ENCODE data around the gene SLC4A1AP. TPM values are rescaled to one million over a fixed set of nuclear protein-coding genes. Genes with fewer than 3 reads are reported as not detected.
A peak's percentile ranks its signal among the peaks of the same experiment; 100 is the strongest.

Gene SLC4A1AP
- total RNA-seq, 2 donors from 2014 or later: 16.1 to 17.1 TPM

GRCh38 chr2:27730261-27730662 is 66.6 kb downstream of the SLC4A1AP start:
- Histone ChIP-seq H3K4me1 (no peaks in the 10 kb centered on the region), H3K27me3 (no peaks in the 10 kb centered on the region), H3K9ac (ENCODE audit: low read depth in 2 of 2, low read length in 2 of 2) (no peak overlapping the region), H3K9me3 (no peaks in the 10 kb centered on the region), H3K27ac (peak overlapping the region; percentile 27), H3K36me3 (no peaks in the 10 kb centered on the region), H3K4me3 (no peak overlapping the region)
- DNase-seq: no peak
- intact Hi-C loops (cut with DNase I): no loop called here
- no peak for TF ChIP-seq CTCF (IDR thresholded peaks at IDR 0.05)

DNA sequence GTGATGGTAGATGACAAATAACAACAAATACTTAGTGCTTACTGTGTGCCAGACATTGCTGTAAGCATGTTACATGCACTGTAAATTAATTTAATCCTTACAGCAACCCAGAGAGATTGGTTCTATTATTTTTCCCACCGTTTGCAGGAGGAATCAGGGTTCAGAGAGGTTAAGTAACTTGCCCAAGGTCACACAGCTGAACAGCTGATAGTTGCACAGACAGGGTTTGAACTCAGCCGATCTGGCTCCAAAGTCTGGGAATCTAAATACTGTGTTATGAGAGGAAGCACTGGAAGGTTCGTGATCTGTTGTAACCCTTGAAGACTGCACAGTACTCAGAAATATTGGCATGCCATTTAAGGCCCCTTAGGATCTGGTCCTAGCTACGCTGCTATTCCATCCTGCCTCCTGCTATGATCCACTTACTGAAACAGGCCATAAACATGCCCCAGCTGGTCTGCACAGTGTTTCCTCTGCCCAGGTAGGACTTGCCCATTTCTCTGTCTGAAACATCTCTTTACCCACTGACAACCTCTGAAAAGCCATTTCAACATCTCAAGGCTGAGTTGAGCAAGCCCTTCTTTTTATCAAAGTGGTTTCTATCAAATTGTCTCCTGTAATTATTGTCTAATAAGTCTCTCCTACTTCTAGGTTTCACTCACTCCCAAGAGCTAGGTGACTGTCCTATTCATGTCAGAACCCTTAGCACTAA is 67.4 kb downstream of the SLC4A1AP start:
- intact Hi-C loops (cut with DNase I): no loop called here
- TF ChIP-seq CTCF (IDR thresholded peaks at IDR 0.05): no peak
- Histone ChIP-seq H3K4me3 (no peak overlapping the region), H3K36me3 (no peaks in the 10 kb centered on the region), H3K9me3 (no peaks in the 10 kb centered on the region), H3K4me1 (no peaks in the 10 kb centered on the region), H3K9ac (ENCODE audit: low read depth in 2 of 2, low read length in 2 of 2) (no peak overlapping the region), H3K27me3 (no peaks in the 10 kb centered on the region), H3K27ac (peak overlapping the region; percentile 27)
- DNase-seq: no peak

- peak overlapping the region; percentile 66 for H3K27ac ChIP-seq
- no peak overlapping the region for H3K9ac ChIP-seq (ENCODE audit: low read depth in 2 of 2, low read length in 2 of 2)
- no peak overlapping the region for H3K4me3 ChIP-seq
- H3K4me1 ChIP-seq: peaks cover 7% of the 10 kb centered on the region
- H3K36me3 ChIP-seq: no peaks in the 10 kb centered on the region
- H3K27me3 ChIP-seq: no peaks in the 10 kb centered on the region
- no peak for TF ChIP-seq CTCF (IDR thresholded peaks at IDR 0.05)
- DNase-seq: no peak
- intact Hi-C loops (cut with DNase I): no loop called here
- no peaks in the 10 kb centered on the region for H3K9me3 ChIP-seq
These were observed 70.6 kb downstream of the SLC4A1AP start for GRCh38 chr2:27734305-27734704.

GRCh38 chr2:27735263-27735904 is 71.7 kb downstream of the SLC4A1AP start:
- peak; percentile 81 for DNase-seq
- Histone ChIP-seq H3K27ac (peak overlapping the region; percentile 66), H3K9ac (ENCODE audit: low read depth in 2 of 2, low read length in 2 of 2) (peak overlapping the region; percentile 77 to 79), H3K4me1 (peaks cover 7% of the 10 kb centered on the region), H3K9me3 (no peaks in the 10 kb centered on the region), H3K27me3 (no peaks in the 10 kb centered on the region), H3K36me3 (no peaks in the 10 kb centered on the region), H3K4me3 (peak overlapping the region; percentile 28)
- no peak for TF ChIP-seq CTCF (IDR thresholded peaks at IDR 0.05)
- intact Hi-C loops (cut with DNase I): no loop called here

- Histone ChIP-seq H3K27me3 (no peaks in the 10 kb centered on the region), H3K36me3 (no peaks in the 10 kb centered on the region), H3K27ac (peak overlapping the region; percentile 66), H3K4me1 (peaks cover 7% of the 10 kb centered on the region), H3K4me3 (peak overlapping the region; percentile 28), H3K9me3 (no peaks in the 10 kb centered on the region), H3K9ac (ENCODE audit: low read depth in 2 of 2, low read length in 2 of 2) (peak overlapping the region in 1 of 2 donors; percentile 46)
- DNase-seq: no peak
- intact Hi-C loops (cut with DNase I): no loop called here
- TF ChIP-seq CTCF (IDR thresholded peaks at IDR 0.05): no peak
These were observed 72.6 kb downstream of the SLC4A1AP start for GRCh38 chr2:27736031-27736889.

All from colonic mucosa (tissue), 4 donors.